CD4-positive, CD25-positive, alpha-beta regulatory T cell (primary cell): ENCODE results near the gene UTP15. TPM values are rescaled to one million over a fixed set of nuclear protein-coding genes. Genes with fewer than 3 reads are reported as not detected.

Experiments
- ATAC-seq, 2 donors: fragments of 150-1000 bp; cut with Tn5 transposase; one replicate each; pipeline ENCODE4 v1.10.0; 2021; ENCODE audit warnings: low read depth in 2 of 2, moderate number of reproducible peaks in 2 of 2, moderate library complexity in 1 of 2
- DNase-seq, 3 donors: peaks; one replicate each; pipeline versions ENCODE4 v3.0.0 to v3.0.0-alpha.2; 2012 to 2022; ENCODE audit warnings: mixed read lengths in 1 of 3
- H3K27ac ChIP-seq: one replicate; pipeline ENCODE4 v1.7.0; 2013; ENCODE audit warnings: mild to moderate bottlenecking, low read length; ENCODE audit not compliant: insufficient read depth, poor library complexity, severe bottlenecking
- H3K27me3 ChIP-seq: one replicate; pipeline ENCODE4 v1.7.0; 2013; ENCODE audit warnings: low read length; ENCODE audit not compliant: control insufficient read depth, insufficient read depth
- H3K36me3 ChIP-seq: one replicate; pipeline ENCODE4 v1.7.0; 2013; ENCODE audit warnings: mild to moderate bottlenecking, low read length, moderate library complexity; ENCODE audit not compliant: control insufficient read depth, insufficient read depth
- H3K4me1 ChIP-seq: 2 replicates; pipeline ENCODE4 v1.7.0; 2013; ENCODE audit warnings: mild to moderate bottlenecking, low read length; ENCODE audit not compliant: insufficient read depth, control insufficient read depth, poor library complexity, severe bottlenecking
- H3K4me3 ChIP-seq: one replicate; pipeline ENCODE4 v1.7.0; 2013; ENCODE audit warnings: low read depth, mild to moderate bottlenecking, low read length, moderate library complexity
- H3K9me3 ChIP-seq, 2 experiments: 1 replicate in 1 of 2; 2 replicates in 1 of 2; pipeline ENCODE4 v1.7.0; 2013; ENCODE audit warnings: low read length in 2 of 2, mild to moderate bottlenecking in 1 of 2, moderate library complexity in 1 of 2; ENCODE audit not compliant: control insufficient read depth in 2 of 2
- H3K27ac Mint-ChIP-seq, 3 donors: one replicate each; pipeline ENCODE4 v1.8.0; 2020 to 2022; ENCODE audit warnings: mild to moderate bottlenecking in 3 of 3, mixed read lengths in 3 of 3, moderate library complexity in 2 of 3
- H3K27me3 Mint-ChIP-seq: one replicate; pipeline ENCODE4 v1.8.0; 2022; ENCODE audit warnings: mild to moderate bottlenecking, mixed read lengths
- H3K36me3 Mint-ChIP-seq: one replicate; pipeline ENCODE4 v1.8.0; 2020; ENCODE audit warnings: mixed read lengths
- H3K4me1 Mint-ChIP-seq, 4 donors: one replicate each; pipeline ENCODE4 v1.8.0; 2020 to 2022; ENCODE audit warnings: mixed read lengths in 4 of 4, mild to moderate bottlenecking in 1 of 4
- H3K4me3 Mint-ChIP-seq, 4 donors: one replicate each; pipeline ENCODE4 v1.8.0; 2020 to 2022; ENCODE audit warnings: mild to moderate bottlenecking in 4 of 4, mixed read lengths in 4 of 4, moderate library complexity in 3 of 4
- H3K9me3 Mint-ChIP-seq, 7 donors: one replicate each; pipeline ENCODE4 v1.8.0; 2020 to 2022; ENCODE audit warnings: mixed read lengths in 7 of 7, mild to moderate bottlenecking in 3 of 7, moderate library complexity in 2 of 7
- polyA plus RNA-seq, 4 donors: library from polyadenylated mRNA; unstranded; fragments of 300-500 nt; fragmentation: Illumina TruSeq; gene quantifications; one replicate each; pipeline ENCODE4 v1.2.3, GENCODE V29; 2021
- total RNA-seq: library from RNA; stranded (reverse); gene quantifications from one replicate; pipeline ENCODE4 v1.2.3, GENCODE V29; 2022

The UTP15 gene
- total and polyA plus RNA-seq, 5 donors from 2014 or later = 4.9 to 32.9 (median 10.1) TPM

GRCh38 chr5:73531356-73531755 lies 34.2 kb upstream of the UTP15 start:
- no peak overlapping the region for H3K4me3 ChIP-seq
- no peaks in the 10 kb centered on the region for H3K9me3 ChIP-seq
- H3K4me3 Mint-ChIP-seq = peak overlapping the region in 1 of 4 donors; percentile 75
- H3K4me1 ChIP-seq = no peaks in the 10 kb centered on the region
- H3K36me3 Mint-ChIP-seq = no peaks in the 10 kb centered on the region
- ATAC-seq = no peak
- H3K4me1 Mint-ChIP-seq = peaks cover 0 to 4% (median 0%) of the 10 kb centered on the region in 4 donors
- no peaks in the 10 kb centered on the region for H3K36me3 ChIP-seq
- peaks cover 49% of the 10 kb centered on the region for H3K27me3 Mint-ChIP-seq
- no peak overlapping the region for H3K27ac ChIP-seq
- no peak overlapping the region for H3K27ac Mint-ChIP-seq
- DNase-seq = no peak
- H3K9me3 Mint-ChIP-seq = peaks cover 0 to 4% (median 0%) of the 10 kb centered on the region in 7 donors
- peaks cover 13% of the 10 kb centered on the region for H3K27me3 ChIP-seq

- Mint-ChIP-seq H3K27me3 (peaks cover 53% of the 10 kb centered on the region), H3K4me1 (peaks cover 0 to 4% (median 0%) of the 10 kb centered on the region in 4 donors), H3K9me3 (peaks cover 0 to 5% (median 0%) of the 10 kb centered on the region in 7 donors), H3K27ac (no peak overlapping the region), H3K36me3 (no peaks in the 10 kb centered on the region), H3K4me3 (no peak overlapping the region)
- DNase-seq (no peak), ATAC-seq (no peak)
- no peaks in the 10 kb centered on the region for H3K4me1 ChIP-seq
- H3K9me3 ChIP-seq = no peaks in the 10 kb centered on the region
- peaks cover 13% of the 10 kb centered on the region for H3K27me3 ChIP-seq
- H3K36me3 ChIP-seq = no peaks in the 10 kb centered on the region
- H3K4me3 ChIP-seq = no peak overlapping the region
- no peak overlapping the region for H3K27ac ChIP-seq
Observed at GRCh38 chr5:73532195-73532594, 33.3 kb upstream of the UTP15 start.

- Histone ChIP-seq H3K27me3 (peaks cover 11% of the 10 kb centered on the region), H3K27ac (no peak overlapping the region), H3K4me3 (no peak overlapping the region), H3K36me3 (no peaks in the 10 kb centered on the region), H3K9me3 (no peaks in the 10 kb centered on the region), H3K4me1 (no peaks in the 10 kb centered on the region)
- DNase-seq (no peak), ATAC-seq (no peak)
- no peak overlapping the region for H3K4me3 Mint-ChIP-seq
- H3K27me3 Mint-ChIP-seq = peaks cover 45% of the 10 kb centered on the region
- no peak overlapping the region for H3K27ac Mint-ChIP-seq
- H3K36me3 Mint-ChIP-seq = no peaks in the 10 kb centered on the region
- peaks cover 0 to 4% (median 0%) of the 10 kb centered on the region in 4 donors for H3K4me1 Mint-ChIP-seq
- H3K9me3 Mint-ChIP-seq = peaks cover 0 to 5% (median 0%) of the 10 kb centered on the region in 7 donors
Observed at GRCh38 chr5:73534011-73534644, 31.4 kb upstream of the UTP15 start.

- DNase-seq (no peak), ATAC-seq (no peak)
- peaks cover 48% of the 10 kb centered on the region for H3K27me3 Mint-ChIP-seq
- Histone ChIP-seq H3K27ac (no peak overlapping the region), H3K4me3 (no peak overlapping the region), H3K36me3 (no peaks in the 10 kb centered on the region), H3K9me3 (no peaks in the 10 kb centered on the region), H3K4me1 (no peaks in the 10 kb centered on the region), H3K27me3 (peaks cover 9% of the 10 kb centered on the region)
- no peaks in the 10 kb centered on the region for H3K36me3 Mint-ChIP-seq
- peaks cover 0 to 4% (median 0%) of the 10 kb centered on the region in 4 donors for H3K4me1 Mint-ChIP-seq
- no peak overlapping the region for H3K4me3 Mint-ChIP-seq
- H3K27ac Mint-ChIP-seq = no peak overlapping the region
- H3K9me3 Mint-ChIP-seq = peaks cover 0 to 5% (median 0%) of the 10 kb centered on the region in 7 donors
Observed at GRCh38 chr5:73534971-73535370, 30.6 kb upstream of the UTP15 start.

- no peak overlapping the region for H3K27ac Mint-ChIP-seq
- Histone ChIP-seq H3K4me1 (no peaks in the 10 kb centered on the region), H3K4me3 (no peak overlapping the region), H3K36me3 (no peaks in the 10 kb centered on the region), H3K27ac (no peak overlapping the region), H3K27me3 (peaks cover 6% of the 10 kb centered on the region), H3K9me3 (no peaks in the 10 kb centered on the region)
- peaks cover 0 to 2% (median under 1%) of the 10 kb centered on the region in 4 donors for H3K4me1 Mint-ChIP-seq
- DNase-seq = no peak
- H3K4me3 Mint-ChIP-seq = no peak overlapping the region
- peaks cover 18% of the 10 kb centered on the region for H3K27me3 Mint-ChIP-seq
- peaks cover 0 to 3% (median 0%) of the 10 kb centered on the region in 7 donors for H3K9me3 Mint-ChIP-seq
- no peak for ATAC-seq
- H3K36me3 Mint-ChIP-seq = no peaks in the 10 kb centered on the region
Observed at GRCh38 chr5:73539730-73540129, 25.8 kb upstream of the UTP15 start.

- H3K27ac Mint-ChIP-seq = no peak overlapping the region
- Histone ChIP-seq H3K4me3 (no peak overlapping the region), H3K9me3 (no peaks in the 10 kb centered on the region), H3K27me3 (peaks cover 6% of the 10 kb centered on the region), H3K36me3 (no peaks in the 10 kb centered on the region), H3K4me1 (no peaks in the 10 kb centered on the region), H3K27ac (no peak overlapping the region)
- peaks cover 0 to 2% (median under 1%) of the 10 kb centered on the region in 4 donors for H3K4me1 Mint-ChIP-seq
- ATAC-seq (no peak), DNase-seq (no peak)
- no peak overlapping the region for H3K4me3 Mint-ChIP-seq
- H3K36me3 Mint-ChIP-seq = no peaks in the 10 kb centered on the region
- H3K9me3 Mint-ChIP-seq = peaks cover 0 to 3% (median 0%) of the 10 kb centered on the region in 7 donors
- peaks cover 15% of the 10 kb centered on the region for H3K27me3 Mint-ChIP-seq
Observed at GRCh38 chr5:73540192-73540591, 25.4 kb upstream of the UTP15 start.

GRCh38 chr5:73542020-73542419 lies 23.5 kb upstream of the UTP15 start:
- Histone ChIP-seq H3K4me1 (no peaks in the 10 kb centered on the region), H3K4me3 (no peak overlapping the region), H3K36me3 (no peaks in the 10 kb centered on the region), H3K27me3 (peaks cover 6% of the 10 kb centered on the region), H3K9me3 (no peaks in the 10 kb centered on the region), H3K27ac (no peak overlapping the region)
- Mint-ChIP-seq H3K4me1 (peaks cover 0 to 2% (median under 1%) of the 10 kb centered on the region in 4 donors), H3K27me3 (peaks cover 12% of the 10 kb centered on the region), H3K36me3 (no peaks in the 10 kb centered on the region), H3K4me3 (no peak overlapping the region), H3K9me3 (no peaks in the 10 kb centered on the region), H3K27ac (no peak overlapping the region)
- no peak for DNase-seq
- ATAC-seq = no peak
